Natural killer cell (primary cell): ENCODE measurements around the gene RNF39. TPM values are rescaled to one million over a fixed set of nuclear protein-coding genes. Genes with fewer than 3 reads are reported as not detected.

Source experiments
- ATAC-seq, 3 donors: fragments of 150-1000 bp in 2 of 3; fragments of 200-7000 bp in 1 of 3; cut with Tn5 transposase; 1 replicate in 1 of 3; 2 replicates in 2 of 3; pipeline ENCODE4 v1.10.0; 2021; ENCODE audit warnings: mild to moderate bottlenecking in 2 of 3, moderate library complexity in 2 of 3
- DNase-seq, 2 donors: peaks; one replicate each; pipeline versions ENCODE4 v3.0.0 to v3.0.0-alpha.2; 2013 to 2021; ENCODE audit warnings: mixed read lengths in 1 of 2
- H3K27ac ChIP-seq: one replicate; pipeline ENCODE4 v1.5.1; 2013; ENCODE audit warnings: mild to moderate bottlenecking, low read length
- H3K27me3 ChIP-seq: one replicate; pipeline ENCODE4 v1.6.1; 2013; ENCODE audit warnings: low read length; ENCODE audit not compliant: control insufficient read depth, insufficient read depth
- H3K36me3 ChIP-seq: one replicate; pipeline ENCODE4 v1.6.1; 2013; ENCODE audit warnings: low read length; ENCODE audit not compliant: control insufficient read depth, insufficient read depth
- H3K4me1 ChIP-seq: one replicate; pipeline ENCODE4 v1.6.1; 2013; ENCODE audit warnings: low read length; ENCODE audit not compliant: control insufficient read depth, insufficient read depth
- H3K4me3 ChIP-seq: one replicate; pipeline ENCODE4 v1.5.1; 2013; ENCODE audit warnings: low read length
- H3K9me3 ChIP-seq: one replicate; pipeline ENCODE4 v1.6.1; 2013; ENCODE audit warnings: low read length; ENCODE audit not compliant: control insufficient read depth, insufficient read depth
- H3K27ac Mint-ChIP-seq, 2 donors: one replicate each; pipeline ENCODE4 v1.8.0; 2022; ENCODE audit warnings: mild to moderate bottlenecking in 2 of 2, mixed read lengths in 2 of 2, moderate library complexity in 1 of 2
- H3K27me3 Mint-ChIP-seq, 2 donors: one replicate each; pipeline ENCODE4 v1.8.0; 2022; ENCODE audit warnings: low read depth in 2 of 2, mixed read lengths in 2 of 2
- H3K36me3 Mint-ChIP-seq: one replicate; pipeline ENCODE4 v1.8.0; 2022; ENCODE audit warnings: mixed read lengths
- H3K4me1 Mint-ChIP-seq, 2 donors: one replicate each; pipeline ENCODE4 v1.8.0; 2022; ENCODE audit warnings: mixed read lengths in 2 of 2
- H3K4me3 Mint-ChIP-seq: one replicate; pipeline ENCODE4 v1.8.0; 2022; ENCODE audit warnings: mild to moderate bottlenecking, moderate library complexity, mixed read lengths
- H3K9me3 Mint-ChIP-seq, 2 donors: one replicate each; pipeline ENCODE4 v1.8.0; 2022; ENCODE audit warnings: mixed read lengths in 2 of 2
- CTCF ChIP-seq: fragments of 200-600 bp; IDR thresholded peaks from one replicate; pipeline ENCODE4 v1.8.0; 2022; ENCODE audit warnings: antibody characterized with exemption
- WGBS: methylation state at CpG from one replicate; pipeline ENCODE4 v1.1.7; 2013; ENCODE audit warnings: missing lambda C conversion rate; ENCODE audit not compliant: insufficient coverage; 5-methylcytosine and 5-hydroxymethylcytosine counted together
- intact Hi-C: fragments of 100-400 bp; cut with micrococcal nuclease; formaldehyde crosslinking; loops from one replicate; pipeline ENCODE4 v1.14.2; 2022
- total RNA-seq, 4 donors: library from RNA; stranded (reverse); fragments of 120-200 nt in 1 of 4; gene quantifications; one replicate each; pipeline versions ENCODE4 v1.2.3 to v1.2.4, GENCODE V29; 2013 to 2022

RNF39 gene
- total RNA-seq, 3 donors from 2014 or later (not counting 1 experiment from before 2014, with no cell fraction given), result not detected

- H3K4me1 ChIP-seq, result no peaks in the 10 kb centered on the region
- no peak overlapping the region for H3K4me3 Mint-ChIP-seq
- H3K27me3 ChIP-seq, result no peaks in the 10 kb centered on the region
- H3K4me1 Mint-ChIP-seq, result peaks cover 0 to 22% of the 10 kb centered on the region in 2 donors
- H3K9me3 Mint-ChIP-seq, result no peaks in the 10 kb centered on the region
- intact Hi-C loops, result no loop called here
- no peaks in the 10 kb centered on the region for H3K9me3 ChIP-seq
- H3K27me3 Mint-ChIP-seq, result no peaks in the 10 kb centered on the region
- no peaks in the 10 kb centered on the region for H3K36me3 Mint-ChIP-seq
- 45% methylated on average over 1 of the region's 1 CpG for WGBS
- H3K27ac ChIP-seq, result no peak overlapping the region
- ATAC-seq (no peak), DNase-seq (no peak)
- peak overlapping the region in 1 of 2 donors; percentile 7 for H3K27ac Mint-ChIP-seq
- TF ChIP-seq CTCF, result no peak
- no peak overlapping the region for H3K4me3 ChIP-seq
- no peaks in the 10 kb centered on the region for H3K36me3 ChIP-seq
Measured at GRCh38 chr6:30042914-30043313, 32.7 kb downstream of the RNF39 start.

DNA sequence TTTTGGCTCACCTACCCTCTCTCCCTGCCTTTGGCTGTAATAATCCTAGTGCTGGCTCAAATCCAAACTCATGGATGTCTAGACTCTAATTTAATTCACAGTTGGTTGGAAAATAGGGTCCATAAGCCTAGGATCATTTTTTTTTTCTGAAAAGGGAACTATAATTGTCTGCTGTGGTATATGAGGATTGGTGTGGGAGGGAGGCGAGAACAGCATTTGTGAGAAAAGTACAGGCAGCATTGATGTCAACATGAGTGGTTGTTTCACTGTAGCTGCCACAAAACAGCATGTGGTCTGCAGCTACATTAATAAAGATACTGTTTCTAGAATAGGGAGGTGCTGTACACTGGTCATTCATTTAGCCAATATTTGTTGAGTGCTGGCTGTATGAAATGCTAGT, 33.1 kb downstream of the RNF39 start:
- WGBS, result 75% methylated on average over 1 of the region's 1 CpG
- Mint-ChIP-seq H3K4me1 (peaks cover 0 to 21% of the 10 kb centered on the region in 2 donors), H3K4me3 (no peak overlapping the region), H3K9me3 (no peaks in the 10 kb centered on the region), H3K27ac (peak overlapping the region in 1 of 2 donors; percentile 7), H3K36me3 (no peaks in the 10 kb centered on the region), H3K27me3 (no peaks in the 10 kb centered on the region)
- no peaks in the 10 kb centered on the region for H3K9me3 ChIP-seq
- H3K27ac ChIP-seq, result no peak overlapping the region
- DNase-seq (no peak), ATAC-seq (no peak)
- no peak overlapping the region for H3K4me3 ChIP-seq
- intact Hi-C loops, result no loop called here
- H3K27me3 ChIP-seq, result no peaks in the 10 kb centered on the region
- H3K4me1 ChIP-seq, result no peaks in the 10 kb centered on the region
- H3K36me3 ChIP-seq, result no peaks in the 10 kb centered on the region
- no peak for TF ChIP-seq CTCF

- Mint-ChIP-seq H3K4me1 (peaks cover 0 to 15% of the 10 kb centered on the region in 2 donors), H3K9me3 (no peaks in the 10 kb centered on the region), H3K36me3 (no peaks in the 10 kb centered on the region), H3K27me3 (no peaks in the 10 kb centered on the region), H3K27ac (no peak overlapping the region), H3K4me3 (no peak overlapping the region)
- TF ChIP-seq CTCF, result no peak
- no peaks in the 10 kb centered on the region for H3K27me3 ChIP-seq
- H3K27ac ChIP-seq, result no peak overlapping the region
- DNase-seq, result no peak
- H3K4me1 ChIP-seq, result no peaks in the 10 kb centered on the region
- no peak overlapping the region for H3K4me3 ChIP-seq
- intact Hi-C loops, result no loop called here
- H3K36me3 ChIP-seq, result no peaks in the 10 kb centered on the region
- no peak for ATAC-seq
- H3K9me3 ChIP-seq, result no peaks in the 10 kb centered on the region
- 88% methylated on average over 3 of the region's 4 CpGs for WGBS
Measured at GRCh38 chr6:30041821-30042220, 33.7 kb downstream of the RNF39 start.

DNA sequence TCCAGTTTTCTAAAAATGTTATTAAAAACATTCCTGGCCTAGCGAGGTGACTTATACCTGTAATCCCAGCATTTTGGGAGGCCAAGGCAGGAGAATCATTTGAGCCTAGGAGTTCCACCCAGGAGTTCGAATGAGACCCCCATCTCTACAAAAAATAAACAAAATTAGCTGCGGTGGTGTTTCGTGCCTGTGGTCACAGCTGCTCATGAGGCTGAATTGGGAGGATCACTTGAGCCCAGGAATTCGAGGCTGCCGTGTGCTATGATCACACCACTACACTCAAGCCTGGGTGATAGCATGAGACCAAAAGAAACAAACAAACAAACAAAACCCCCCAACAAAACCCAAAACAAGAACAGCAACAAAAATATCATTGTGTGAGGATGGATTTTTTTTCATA, 34.3 kb downstream of the RNF39 start:
- no peaks in the 10 kb centered on the region for H3K27me3 ChIP-seq
- H3K4me1 ChIP-seq, result no peaks in the 10 kb centered on the region
- H3K9me3 Mint-ChIP-seq, result no peaks in the 10 kb centered on the region
- no peak overlapping the region for H3K4me3 ChIP-seq
- TF ChIP-seq CTCF, result no peak
- no peaks in the 10 kb centered on the region for H3K9me3 ChIP-seq
- no peak overlapping the region for H3K4me3 Mint-ChIP-seq
- intact Hi-C loops, result no loop called here
- peaks cover 0 to 15% of the 10 kb centered on the region in 2 donors for H3K4me1 Mint-ChIP-seq
- ATAC-seq (no peak), DNase-seq (no peak)
- no peaks in the 10 kb centered on the region for H3K36me3 Mint-ChIP-seq
- no peaks in the 10 kb centered on the region for H3K27me3 Mint-ChIP-seq
- no peak overlapping the region for H3K27ac ChIP-seq
- no peak overlapping the region for H3K27ac Mint-ChIP-seq
- no peaks in the 10 kb centered on the region for H3K36me3 ChIP-seq
- WGBS, result 87% methylated on average over 6 of the region's 6 CpGs
